Adrenal gland (tissue), 5 donors: ENCODE measurements around the gene MEPCE.
"Not testable (repeated sequence)": the region's sequence is repeated elsewhere in the genome, so short reads cannot be mapped to it uniquely, and the experiment has no call there.

ENCODE experiments used
- POLR2A ChIP-seq, 2 donors: fragments of 450-650 bp; IDR thresholded peaks; one replicate each; pipeline ENCODE4 v1.6.1; 2017; ENCODE audit warnings: antibody characterized with exemption in 2 of 2, mild to moderate bottlenecking in 2 of 2, moderate library complexity in 1 of 2
- TF ChIP-seq, protein P1 (sequence below), 6 experiments: fragments of 450-650 bp in 4 of 6; fragments of 200-600 bp in 2 of 6; sonication (generic) in 1 of 6; IDR thresholded peaks; 1 replicate in 5 of 6; 2 replicates in 1 of 6; pipeline versions ENCODE4 v1.5.1 to v1.8.0; 2016 to 2021; ENCODE audit warnings: antibody characterized with exemption in 6 of 6, mild to moderate bottlenecking in 2 of 6, moderate library complexity in 1 of 6
- donor health status: DM: no; HTN: no; CAD: no.

DNA sequence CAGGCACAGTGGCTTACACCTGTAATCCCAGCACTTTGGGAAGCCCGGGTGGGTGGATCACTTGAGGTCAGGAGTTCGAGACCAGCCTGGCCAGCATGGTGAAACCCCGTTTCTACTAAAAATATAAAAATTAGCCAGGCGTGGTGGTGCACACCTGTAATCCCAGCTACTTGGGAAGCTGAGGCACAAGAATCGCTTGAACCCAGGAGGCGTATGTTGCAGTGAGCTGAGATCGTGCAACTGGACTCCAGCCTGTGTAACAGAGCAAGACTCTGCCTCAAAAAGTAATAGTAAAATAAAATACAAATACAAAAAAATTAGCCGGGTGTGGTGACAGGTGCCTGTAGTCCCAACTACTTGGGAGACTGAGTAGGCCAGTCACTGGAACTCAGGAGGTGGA, 9.1 kb downstream of the MEPCE start:
- TF ChIP-seq, protein P1, sequence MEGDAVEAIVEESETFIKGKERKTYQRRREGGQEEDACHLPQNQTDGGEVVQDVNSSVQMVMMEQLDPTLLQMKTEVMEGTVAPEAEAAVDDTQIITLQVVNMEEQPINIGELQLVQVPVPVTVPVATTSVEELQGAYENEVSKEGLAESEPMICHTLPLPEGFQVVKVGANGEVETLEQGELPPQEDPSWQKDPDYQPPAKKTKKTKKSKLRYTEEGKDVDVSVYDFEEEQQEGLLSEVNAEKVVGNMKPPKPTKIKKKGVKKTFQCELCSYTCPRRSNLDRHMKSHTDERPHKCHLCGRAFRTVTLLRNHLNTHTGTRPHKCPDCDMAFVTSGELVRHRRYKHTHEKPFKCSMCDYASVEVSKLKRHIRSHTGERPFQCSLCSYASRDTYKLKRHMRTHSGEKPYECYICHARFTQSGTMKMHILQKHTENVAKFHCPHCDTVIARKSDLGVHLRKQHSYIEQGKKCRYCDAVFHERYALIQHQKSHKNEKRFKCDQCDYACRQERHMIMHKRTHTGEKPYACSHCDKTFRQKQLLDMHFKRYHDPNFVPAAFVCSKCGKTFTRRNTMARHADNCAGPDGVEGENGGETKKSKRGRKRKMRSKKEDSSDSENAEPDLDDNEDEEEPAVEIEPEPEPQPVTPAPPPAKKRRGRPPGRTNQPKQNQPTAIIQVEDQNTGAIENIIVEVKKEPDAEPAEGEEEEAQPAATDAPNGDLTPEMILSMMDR (IDR thresholded peaks at IDR 0.05) = not testable (repeated sequence)
- not testable (repeated sequence) for TF ChIP-seq POLR2A (IDR thresholded peaks at IDR 0.05)
